GM23338 (cell line): Measurements from ENCODE around the gene ZNF324B. TPM values are rescaled to one million over a fixed set of nuclear protein-coding genes. Genes with fewer than 3 reads are reported as not detected.
"Not testable (repeated sequence)": the region's sequence is repeated elsewhere in the genome, so short reads cannot be mapped to it uniquely, and the experiment has no call there.

Experiments used
- ATAC-seq: fragments of 200-7000 bp; cut with Tn5 transposase; 3 replicates; pipeline ENCODE4 v1.9.1; 2020
- DNase-seq: peaks from one replicate; pipeline ENCODE4 v3.0.0-alpha.2; 2015; ENCODE audit warnings: low spot score
- H2AFZ ChIP-seq: fragments of 200-600 bp; sonication (generic); 2 replicates; pipeline ENCODE4 v1.8.0; 2016; ENCODE audit warnings: antibody characterized with exemption, mild to moderate bottlenecking, moderate library complexity
- H3F3A ChIP-seq: fragments of 200-600 bp; sonication (generic); replicated peaks from 2 replicates; pipeline ENCODE4 v1.8.0; 2017; ENCODE audit warnings: antibody characterized with exemption, mixed run types, low read depth
- H3K27ac ChIP-seq: fragments of 200-600 bp; sonication (generic); 2 replicates; pipeline ENCODE4 v1.6.1; 2016; ENCODE audit warnings: low read depth
- H3K27me3 ChIP-seq: fragments of 200-600 bp; sonication (generic); 2 replicates; pipeline ENCODE4 v1.8.0; 2016; ENCODE audit warnings: mild to moderate bottlenecking, mixed run types, moderate library complexity; ENCODE audit not compliant: insufficient read depth
- H3K36me3 ChIP-seq: fragments of 200-600 bp; sonication (generic); 2 replicates; pipeline ENCODE4 v1.8.0; 2016; ENCODE audit warnings: mild to moderate bottlenecking; ENCODE audit not compliant: insufficient read depth
- H3K4me1 ChIP-seq: fragments of 200-600 bp; sonication (generic); 2 replicates; pipeline ENCODE4 v1.8.0; 2016; ENCODE audit warnings: mild to moderate bottlenecking, moderate library complexity; ENCODE audit not compliant: insufficient read depth
- H3K4me2 ChIP-seq: fragments of 200-600 bp; sonication (generic); 2 replicates; pipeline ENCODE4 v1.7.1; 2017; ENCODE audit warnings: mixed run types
- H3K4me3 ChIP-seq: fragments of 200-600 bp; sonication (generic); 2 replicates; pipeline ENCODE4 v1.6.1; 2016; ENCODE audit warnings: mixed run types
- H3K79me2 ChIP-seq: fragments of 200-600 bp; sonication (generic); replicated peaks from 2 replicates; pipeline ENCODE4 v1.8.0; 2017; ENCODE audit warnings: mild to moderate bottlenecking; ENCODE audit not compliant: insufficient read depth
- H3K9me2 ChIP-seq: fragments of 200-600 bp; sonication (generic); 2 replicates; pipeline ENCODE4 v1.8.0; 2017; ENCODE audit not compliant: insufficient read depth
- H4K20me1 ChIP-seq: fragments of 200-600 bp; sonication (generic); replicated peaks from 2 replicates; pipeline ENCODE4 v1.8.0; 2017; ENCODE audit warnings: mild to moderate bottlenecking; ENCODE audit not compliant: insufficient read depth
- H3K27ac Mint-ChIP-seq: 2 replicates; pipeline ENCODE4 v1.8.0; 2020; ENCODE audit warnings: inconsistent platforms, mild to moderate bottlenecking, moderate library complexity, mixed read lengths
- H3K27me3 Mint-ChIP-seq: 3 replicates; pipeline ENCODE4 v1.8.0; 2022; ENCODE audit warnings: low read depth, mild to moderate bottlenecking, moderate library complexity, mixed read lengths, inconsistent platforms; ENCODE audit not compliant: insufficient read depth, poor library complexity
- H3K36me3 Mint-ChIP-seq: 3 replicates; pipeline ENCODE4 v1.8.0; 2021; ENCODE audit warnings: low read depth, mild to moderate bottlenecking, inconsistent platforms, moderate library complexity, mixed read lengths
- H3K4me1 Mint-ChIP-seq: 3 replicates; pipeline ENCODE4 v1.8.0; 2020; ENCODE audit warnings: mild to moderate bottlenecking, inconsistent platforms, mixed read lengths
- H3K4me3 Mint-ChIP-seq: 3 replicates; pipeline ENCODE4 v1.8.0; 2021; ENCODE audit warnings: moderate library complexity, mild to moderate bottlenecking, inconsistent platforms, mixed read lengths
- H3K9me3 Mint-ChIP-seq: 3 replicates; pipeline ENCODE4 v1.8.0; 2020; ENCODE audit warnings: moderate library complexity, mild to moderate bottlenecking, inconsistent platforms, mixed read lengths
- CTCF ChIP-seq, 2 experiments: fragments of 200-600 bp in 1 of 2; sonication (generic) in 1 of 2; conservative IDR thresholded peaks; 2 replicates each; pipeline versions ENCODE4 v1.5.1 to v1.6.1; 2016 to 2017; ENCODE audit warnings: antibody characterized with exemption in 2 of 2, low read depth in 2 of 2, mild to moderate bottlenecking in 2 of 2, moderate library complexity in 1 of 2
- EZH2 ChIP-seq: fragments of 200-600 bp; sonication (generic); IDR thresholded peaks from one replicate; pipeline ENCODE4 v1.8.0; 2017; ENCODE audit warnings: antibody characterized with exemption, mild to moderate bottlenecking, low read depth; ENCODE audit not compliant: unreplicated experiment
- EZH2phosphoT487 ChIP-seq: fragments of 200-600 bp; sonication (generic); IDR thresholded peaks from one replicate; pipeline ENCODE4 v1.8.1; 2018; ENCODE audit warnings: antibody characterized with exemption; ENCODE audit not compliant: unreplicated experiment
- JUNB ChIP-seq: IDR thresholded peaks from one replicate; pipeline ENCODE4 v1.6.1; 2016; ENCODE audit warnings: antibody characterized with exemption; ENCODE audit not compliant: unreplicated experiment
- POLR2AphosphoS5 ChIP-seq: IDR thresholded peaks from 2 replicates; pipeline ENCODE4 v1.6.1; 2016; ENCODE audit warnings: antibody characterized with exemption, low read depth
- REST ChIP-seq: IDR thresholded peaks from one replicate; pipeline ENCODE4 v1.6.1; 2018; ENCODE audit warnings: antibody characterized with exemption; ENCODE audit not compliant: unreplicated experiment
- STAT1 ChIP-seq: IDR thresholded peaks from one replicate; pipeline ENCODE4 v1.6.1; 2016; ENCODE audit warnings: antibody characterized with exemption; ENCODE audit not compliant: unreplicated experiment
- ZNF114 ChIP-seq: fragments of 250-450 bp; sonication (Bioruptor Pico); IDR thresholded peaks from 2 replicates; pipeline ENCODE4 v1.5.0; 2020; ENCODE audit warnings: mild to moderate bottlenecking, moderate library complexity
- polyA plus RNA-seq: library from polyadenylated mRNA; unstranded; fragments of >200 nt; fragmentation: Nextera tagmentation; extraction: Ambion mirVana; gene quantifications from 2 replicates; pipeline ENCODE4 v1.2.1, GENCODE V29; 2016
- total RNA-seq: library from RNA; depleted of rRNA; stranded (reverse); fragments of >200 nt; shearing (Covaris generic); gene quantifications from 2 replicates; pipeline ENCODE4 v1.2.3, GENCODE V29; 2014

The ZNF324B gene
- total and polyA plus RNA-seq, 2 experiments from 2014 or later = 0.50 to 4.7 TPM

- Histone ChIP-seq H3K4me1 (peaks cover 5% of the 10 kb centered on the region; the same call in 1 of the 2 replicates), H3K27me3 (peaks cover 17% of the 10 kb centered on the region), H3F3A (peaks cover 8% of the 10 kb centered on the region), H3K36me3 (no peaks in the 10 kb centered on the region), H3K79me2 (no peaks in the 10 kb centered on the region), H3K27ac (no peak overlapping the region), H3K4me2 (peak overlapping the region; percentile 92), H3K4me3 (peak overlapping the region; percentile 83), H2AFZ (peak overlapping the region; percentile 57; the same call in 1 of the 2 replicates), H3K9me2 (0 out of 2 replicates have a peak, but pooled peaks cover 5% of the 10 kb centered on the region), H4K20me1 (no peaks in the 10 kb centered on the region)
- H3K4me3 Mint-ChIP-seq = peak overlapping the region; percentile 91
- H3K36me3 Mint-ChIP-seq = peaks cover 12% of the 10 kb centered on the region
- DNase-seq = no peak
- no peak for ATAC-seq
- peaks cover 31% of the 10 kb centered on the region for H3K27me3 Mint-ChIP-seq
- peaks cover 12% of the 10 kb centered on the region for H3K4me1 Mint-ChIP-seq
- TF ChIP-seq CTCF (conservative IDR thresholded peaks at IDR 0.05; ENCODE audit: low read depth in 2 of 2) (no peak), REST (no peak), JUNB (no peak), POLR2AphosphoS5 (no peak), EZH2phosphoT487 (no peak), STAT1 (no peak), ZNF114 (CRISPR knock-in tag) (no peak), EZH2 (no peak)
- H3K9me3 Mint-ChIP-seq = peaks cover 11% of the 10 kb centered on the region
- H3K27ac Mint-ChIP-seq = no peak overlapping the region
Measured at GRCh38 chr19:58401840-58402421, 49.5 kb upstream of the ZNF324B start.

GRCh38 chr19:58403920-58404478, 47.4 kb upstream of the ZNF324B start:
- Mint-ChIP-seq H3K27me3 (peaks cover 26% of the 10 kb centered on the region), H3K36me3 (peaks cover 12% of the 10 kb centered on the region), H3K9me3 (peaks cover 13% of the 10 kb centered on the region), H3K4me1 (peaks cover 21% of the 10 kb centered on the region)
- H3K4me2 ChIP-seq, H3K27ac ChIP-seq, H3K27ac Mint-ChIP-seq, H2AFZ ChIP-seq, H3K36me3 ChIP-seq, H3K9me2 ChIP-seq, H3K27me3 ChIP-seq, H3K4me3 ChIP-seq, H3K4me1 ChIP-seq, H3K4me3 Mint-ChIP-seq, H4K20me1 ChIP-seq, H3K79me2 ChIP-seq, H3F3A ChIP-seq, ATAC-seq, DNase-seq: not testable (repeated sequence)
